GM12875 (cell line): ENCODE data around the gene PSORS1C1.
"Not testable (repeated sequence)": the region's sequence is repeated elsewhere in the genome, so short reads cannot be mapped to it uniquely, and the experiment has no call there.

Source experiments
- H3K4me3 ChIP-seq: one replicate; pipeline ENCODE4 v1.5.1; 2011; ENCODE audit warnings: low read depth, low read length, control low read depth
- CTCF ChIP-seq: IDR thresholded peaks from 2 replicates; pipeline ENCODE4 v1.5.1; 2011; ENCODE audit warnings: low read depth, mild to moderate bottlenecking, control low read depth, inconsistent platforms, low read length, moderate library complexity, borderline replicate concordance; ENCODE audit not compliant: insufficient read depth

The PSORS1C1 gene

GRCh38 chr6:31161216-31162126 is 46.9 kb downstream of the PSORS1C1 start:
- no peak overlapping the region for H3K4me3 ChIP-seq
- no peak for TF ChIP-seq CTCF

- H3K4me3 ChIP-seq, result no peak overlapping the region
- no peak for TF ChIP-seq CTCF
Measured at GRCh38 chr6:31162463-31163165, 48.0 kb downstream of the PSORS1C1 start.

GRCh38 chr6:31163922-31164321 is 49.3 kb downstream of the PSORS1C1 start:
- no peak for TF ChIP-seq CTCF
- no peak overlapping the region for H3K4me3 ChIP-seq

- not testable (repeated sequence) for H3K4me3 ChIP-seq
Measured at GRCh38 chr6:31164475-31165063, 50.0 kb downstream of the PSORS1C1 start.

- H3K4me3 ChIP-seq, result not testable (repeated sequence)
Measured at GRCh38 chr6:31165064-31165832, 50.6 kb downstream of the PSORS1C1 start.

GRCh38 chr6:31165986-31166385 is 51.4 kb downstream of the PSORS1C1 start:
- TF ChIP-seq CTCF, result no peak
- no peak overlapping the region for H3K4me3 ChIP-seq

GRCh38 chr6:31168606-31169005 is 54.0 kb downstream of the PSORS1C1 start:
- no peak for TF ChIP-seq CTCF
- no peak overlapping the region for H3K4me3 ChIP-seq
